Kidney epithelial cell (primary cell): Measurements from ENCODE around the gene GUCY2F. TPM values are rescaled to one million over a fixed set of nuclear protein-coding genes. Genes with fewer than 3 reads are reported as not detected.

Source experiments
- DNase-seq: peaks from one replicate; pipeline ENCODE4 v3.0.0-alpha.2; 2010; ENCODE audit warnings: low read depth
- H3K27me3 ChIP-seq: 2 replicates; pipeline ENCODE4 v1.6.0; 2011; ENCODE audit warnings: low read length; ENCODE audit not compliant: control insufficient read depth, insufficient read depth
- H3K36me3 ChIP-seq: 2 replicates; pipeline ENCODE4 v1.5.1; 2011; ENCODE audit warnings: low read length; ENCODE audit not compliant: control insufficient read depth, insufficient read depth
- H3K4me3 ChIP-seq: 2 replicates; pipeline ENCODE4 v1.5.1; 2011; ENCODE audit warnings: low read depth, mild to moderate bottlenecking, control low read depth, low read length
- CTCF ChIP-seq: IDR thresholded peaks from 2 replicates; pipeline ENCODE4 v1.5.1; 2011; ENCODE audit warnings: mild to moderate bottlenecking, moderate library complexity, low read length, control low read depth, inconsistent platforms; ENCODE audit not compliant: insufficient read depth, poor library complexity, severe bottlenecking
- total RNA-seq: library from RNA; depleted of rRNA; stranded (reverse); fragments of >200 nt; gene quantifications from 2 replicates; pipeline ENCODE4 v1.2.3, GENCODE V29; 2015

Gene GUCY2F
- total RNA-seq, 1 donor from 2014 or later: not detected

- Histone ChIP-seq H3K27me3 (no peaks in the 10 kb centered on the region), H3K36me3 (no peaks in the 10 kb centered on the region), H3K4me3 (no peak overlapping the region)
- DNase-seq: peak; percentile 21
- no peak for TF ChIP-seq CTCF
Measured at GRCh38 chrX:109374262-109374960, 107.5 kb downstream of the GUCY2F start.

- H3K4me3 ChIP-seq: no peak overlapping the region
- no peaks in the 10 kb centered on the region for H3K27me3 ChIP-seq
- H3K36me3 ChIP-seq: no peaks in the 10 kb centered on the region
- no peak for TF ChIP-seq CTCF
- no peak for DNase-seq
Measured at GRCh38 chrX:109373468-109373867, 108.4 kb downstream of the GUCY2F start.

- no peak for DNase-seq
- TF ChIP-seq CTCF: no peak
- no peaks in the 10 kb centered on the region for H3K27me3 ChIP-seq
Measured at GRCh38 chrX:109372716-109373115, 109.2 kb downstream of the GUCY2F start.

GRCh38 chrX:109372291-109372690 lies 109.6 kb downstream of the GUCY2F start:
- no peak for DNase-seq
- Histone ChIP-seq H3K27me3 (no peaks in the 10 kb centered on the region), H3K4me3 (no peak overlapping the region), H3K36me3 (no peaks in the 10 kb centered on the region)
- TF ChIP-seq CTCF: no peak

More at GRCh38 chrX:109372716-109373115, 109.2 kb downstream of the GUCY2F start:
- Histone ChIP-seq H3K36me3 (no peaks in the 10 kb centered on the region), H3K4me3 (no peak overlapping the region)

- Histone ChIP-seq H3K4me3 (no peak overlapping the region), H3K36me3 (no peaks in the 10 kb centered on the region), H3K27me3 (no peaks in the 10 kb centered on the region)
- TF ChIP-seq CTCF: no peak
- no peak for DNase-seq
Measured at GRCh38 chrX:109362101-109362500, 119.8 kb downstream of the GUCY2F start.

DNA sequence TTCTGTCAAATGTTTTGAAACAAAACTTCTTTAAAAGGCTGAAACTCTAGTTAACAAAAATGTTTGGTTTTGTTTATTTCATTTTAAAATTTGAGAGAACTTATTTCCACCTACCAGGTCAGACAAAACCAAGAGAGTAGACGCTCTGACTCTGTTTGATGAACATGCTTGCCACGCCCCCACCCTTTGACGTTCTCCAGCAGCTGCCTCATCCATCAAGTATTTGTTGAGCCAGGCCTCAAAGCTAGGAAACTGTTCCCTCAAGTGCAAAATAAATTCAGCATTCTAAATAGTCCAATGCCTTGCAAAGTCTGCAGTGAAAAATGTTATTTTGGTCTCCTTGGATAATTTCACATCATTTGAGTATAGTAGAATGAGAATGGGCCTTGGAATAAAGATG lies 121.6 kb downstream of the GUCY2F start:
- Histone ChIP-seq H3K4me3 (no peak overlapping the region), H3K27me3 (no peaks in the 10 kb centered on the region), H3K36me3 (no peaks in the 10 kb centered on the region)
- no peak for DNase-seq
- TF ChIP-seq CTCF: no peak
